HCT116 (cell line): ENCODE data around the gene EXOSC3. TPM values are rescaled to one million over a fixed set of nuclear protein-coding genes. Genes with fewer than 3 reads are reported as not detected.

ENCODE experiments used
- ATAC-seq: fragments of 200-7000 bp; cut with Tn5 transposase; 2 replicates; pipeline ENCODE4 v1.9.1; 2020; ENCODE audit warnings: mild to moderate bottlenecking, moderate library complexity
- BruUV-seq: library from RNA; stranded (reverse); fragments of 400-500 nt; replicated peaks from 2 replicates; lab custom pipeline; 2021; lab: Mats Ljungman, UMichigan
- CTCF ChIA-PET: fragments of 300-600 bp; sonication (Branson Sonifier 250); formaldehyde crosslinking; loops from one replicate; lab custom pipeline; 2021; ENCODE audit warnings: antibody characterized with exemption; lab: Charles Lee
- POLR2A ChIA-PET: fragments of 300-600, 350-600 bp; sonication (Branson Sonifier 250); formaldehyde crosslinking; loops from one replicate; lab custom pipeline; 2021; ENCODE audit warnings: antibody characterized with exemption; lab: Charles Lee
- RAD21 ChIA-PET, 2 experiments: fragments of 300-600 bp; sonication (Branson Sonifier 250); formaldehyde crosslinking; loops; one replicate each; lab custom pipeline; 2023; ENCODE audit warnings: low total read pairs in 2 of 2; ENCODE audit not compliant: uncharacterized antibody in 2 of 2, unreplicated experiment in 2 of 2, low non-redundant PET in 1 of 2; lab: Charles Lee
- DNase-seq: peaks from one replicate; pipeline ENCODE4 v3.0.0-alpha.2; 2010; ENCODE audit warnings: low read depth, low spot score
- H2AFZ ChIP-seq: fragments of 200-600 bp; shearing (Covaris generic), sonication (generic); 2 replicates; pipeline ENCODE4 v1.6.1; 2017; ENCODE audit warnings: low read depth, mixed run types, mixed read lengths, antibody characterized with exemption, low read length; ENCODE audit not compliant: poor library complexity, severe bottlenecking
- H3K27ac ChIP-seq: 2 replicates; pipeline ENCODE4 v1.5.1; 2012; ENCODE audit warnings: low read depth, low read length
- H3K27me3 ChIP-seq: fragments of 200-600 bp; sonication (generic); 2 replicates; pipeline ENCODE4 v1.6.1; 2016; ENCODE audit warnings: mixed run types, low read length, mixed read lengths; ENCODE audit not compliant: insufficient read depth
- H3K36me3 ChIP-seq, 2 experiments: fragments of 200-500 bp in 1 of 2; fragments of 200-600 bp in 1 of 2; sonication (Bioruptor generic) in 1 of 2; sonication (generic) in 1 of 2; 2 replicates each; pipeline versions ENCODE4 v1.5.1 to v1.6.1; 2014 to 2016; ENCODE audit warnings: low read length in 2 of 2, inconsistent platforms in 1 of 2, mixed read lengths in 1 of 2, mixed run types in 1 of 2; ENCODE audit not compliant: insufficient read depth in 2 of 2, control insufficient read depth in 1 of 2
- H3K4me1 ChIP-seq, 2 experiments: fragments of 200-600 bp in 1 of 2; sonication (generic) in 1 of 2; 2 replicates each; pipeline versions ENCODE4 v1.5.1 to v1.6.1; 2012 to 2017; ENCODE audit warnings: low read length in 2 of 2, inconsistent platforms in 1 of 2, mild to moderate bottlenecking in 1 of 2, mixed read lengths in 1 of 2, mixed run types in 1 of 2, moderate library complexity in 1 of 2; ENCODE audit not compliant: insufficient read depth in 2 of 2, control insufficient read depth in 1 of 2
- H3K4me2 ChIP-seq: fragments of 200-600 bp; sonication (generic); 2 replicates; pipeline ENCODE4 v1.6.1; 2017; ENCODE audit warnings: mixed run types, low read length, mixed read lengths
- H3K4me3 ChIP-seq, 2 experiments: fragments of 200-600 bp in 1 of 2; sonication (generic) in 1 of 2; replicated peaks in 1 of 2; 2 replicates each; pipeline ENCODE4 v1.5.1; 2011 to 2016; ENCODE audit warnings: low read length in 2 of 2, control low read depth in 1 of 2, low read depth in 1 of 2, mild to moderate bottlenecking in 1 of 2, mixed read lengths in 1 of 2, mixed run types in 1 of 2
- H3K79me2 ChIP-seq: fragments of 200-600 bp; sonication (generic); 2 replicates; pipeline ENCODE4 v1.6.1; 2017; ENCODE audit warnings: mild to moderate bottlenecking, mixed run types, low read length, moderate library complexity, mixed read lengths; ENCODE audit not compliant: insufficient read depth
- H3K9ac ChIP-seq: fragments of 200-600 bp; sonication (generic); 2 replicates; pipeline ENCODE4 v1.6.1; 2016; ENCODE audit warnings: low read length, mixed read lengths
- H3K9me2 ChIP-seq: fragments of 200-600 bp; sonication (generic), shearing (Covaris generic); 2 replicates; pipeline ENCODE4 v1.6.1; 2017; ENCODE audit warnings: mixed run types, mild to moderate bottlenecking, moderate library complexity; ENCODE audit not compliant: insufficient read depth
- H3K9me3 ChIP-seq, 2 experiments: fragments of 200-500 bp in 1 of 2; fragments of 200-600 bp in 1 of 2; sonication (Bioruptor generic) in 1 of 2; sonication (generic) in 1 of 2; 2 replicates each; pipeline ENCODE4 v1.6.1; 2014 to 2017; ENCODE audit warnings: low read length in 2 of 2, mixed read lengths in 2 of 2, inconsistent platforms in 1 of 2, low read depth in 1 of 2, mild to moderate bottlenecking in 1 of 2, mixed run types in 1 of 2, moderate library complexity in 1 of 2; ENCODE audit not compliant: control insufficient read depth in 1 of 2, insufficient read depth in 1 of 2
- H4K20me1 ChIP-seq: fragments of 200-600 bp; sonication (generic), shearing (Covaris generic); 2 replicates; pipeline ENCODE4 v1.6.1; 2017; ENCODE audit warnings: mixed run types, mild to moderate bottlenecking, moderate library complexity; ENCODE audit not compliant: insufficient read depth
- CEBPB ChIP-seq: IDR thresholded peaks from 2 replicates; pipeline ENCODE4 v1.6.1; 2012; ENCODE audit warnings: low read depth
- EGR1 ChIP-seq: IDR thresholded peaks from 2 replicates; pipeline ENCODE4 v1.6.1; 2012; ENCODE audit warnings: low read depth
- ELF1 ChIP-seq: IDR thresholded peaks from 2 replicates; pipeline ENCODE4 v1.6.1; 2012; ENCODE audit warnings: low read depth, borderline replicate concordance
- EZH2 ChIP-seq: fragments of 200-600 bp; sonication (generic); IDR thresholded peaks from 2 replicates; pipeline ENCODE4 v1.6.1; 2017; ENCODE audit warnings: antibody characterized with exemption, mixed run types
- FOSL1 ChIP-seq: IDR thresholded peaks from 2 replicates; pipeline ENCODE4 v1.6.1; 2012; ENCODE audit warnings: low read depth
- JUND ChIP-seq: IDR thresholded peaks from 2 replicates; pipeline ENCODE4 v1.6.1; 2012
- POLR2AphosphoS5 ChIP-seq: IDR thresholded peaks from 2 replicates; pipeline ENCODE4 v1.6.1; 2011; ENCODE audit warnings: mild to moderate bottlenecking, low read depth, low read length, moderate library complexity
- SIN3A ChIP-seq: IDR thresholded peaks from 2 replicates; pipeline ENCODE4 v1.6.1; 2012; ENCODE audit warnings: low read depth
- SP1 ChIP-seq: IDR thresholded peaks from 2 replicates; pipeline ENCODE4 v1.6.1; 2012; ENCODE audit warnings: low read depth
- YY1 ChIP-seq: IDR thresholded peaks from 2 replicates; pipeline ENCODE4 v1.6.1; 2011; ENCODE audit warnings: low read length, low read depth, moderate library complexity, mild to moderate bottlenecking; ENCODE audit not compliant: insufficient replicate concordance; ENCODE audit errors: extremely low read depth
- ZFX ChIP-seq: fragments of 450-650 bp; IDR thresholded peaks from 2 replicates; pipeline ENCODE4 v1.6.1; 2017
- ZNF274 ChIP-seq: fragments of 200-500 bp; sonication (Bioruptor generic); IDR thresholded peaks from 2 replicates; pipeline ENCODE4 v1.6.1; 2014; ENCODE audit warnings: mild to moderate bottlenecking, low read depth, low read length, inconsistent platforms
- intact Hi-C: fragments of 100-400 bp; cut with micrococcal nuclease; formaldehyde crosslinking; loops from 2 replicates; pipeline ENCODE4 v1.10.0; 2022
- total RNA-seq: library from RNA; stranded (reverse); gene quantifications from one replicate; pipeline ENCODE4 v1.2.1, GENCODE V29; 2021; ENCODE audit not compliant: unreplicated experiment
- TF ChIP-seq, protein P1 (sequence below): IDR thresholded peaks from 2 replicates; pipeline ENCODE4 v1.6.1; 2012

Gene EXOSC3
- total RNA-seq, 1 experiment from 2014 or later: 79.6 TPM

DNA sequence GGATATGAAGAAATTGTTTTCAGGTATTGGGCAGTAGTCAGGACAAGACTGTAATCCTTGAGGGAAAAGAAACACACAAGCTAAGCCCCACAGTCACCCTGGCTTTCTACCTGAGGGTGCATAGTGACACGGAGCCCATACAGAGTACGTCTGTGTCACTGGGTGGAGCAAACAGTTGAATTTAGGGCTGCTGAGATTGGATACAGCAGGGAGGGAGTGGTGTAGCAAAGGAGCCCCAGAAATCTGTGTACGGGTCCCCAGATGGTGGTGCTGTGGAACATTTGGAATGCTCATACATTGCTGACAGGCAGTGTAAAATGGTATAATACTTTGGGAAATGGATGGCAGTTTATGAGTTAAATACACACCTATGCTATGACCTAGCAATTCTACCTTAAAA lies 26.1 kb downstream of the EXOSC3 start:
- TF ChIP-seq EZH2: no peak
- TF ChIP-seq ZNF274: no peak
- Histone ChIP-seq H2AFZ (no peak overlapping the region), H4K20me1 (no peaks in the 10 kb centered on the region), H3K79me2 (peaks cover 9% of the 10 kb centered on the region; the same call in 1 of the 2 replicates), H3K4me3 (no peak overlapping the region), H3K36me3 (no peaks in the 10 kb centered on the region), H3K9me3 (no peaks in the 10 kb centered on the region), H3K4me1 (peaks cover 0 to 38% of the 10 kb centered on the region in 2 experiments; a peak in 2 of 4 replicates), H3K9me2 (no peaks in the 10 kb centered on the region), H3K9ac (no peak overlapping the region), H3K27me3 (no peaks in the 10 kb centered on the region), H3K27ac (no peak overlapping the region), H3K4me2 (0 out of 2 replicates have a peak overlapping the region, but pooled peaks have one; percentile 12)
- DNase-seq (no peak), ATAC-seq (peak; percentile 44)
- intact Hi-C loops: loop anchor here (10.0 kb wide), 1 partner anchor 96 kb away; no protein-coding TSS in a partner anchor
- POLR2A ChIA-PET: no interaction called here
- BruUV-seq: no TSS peak
- RAD21 ChIA-PET: no interaction called here
- CTCF ChIA-PET: no interaction called here

DNA sequence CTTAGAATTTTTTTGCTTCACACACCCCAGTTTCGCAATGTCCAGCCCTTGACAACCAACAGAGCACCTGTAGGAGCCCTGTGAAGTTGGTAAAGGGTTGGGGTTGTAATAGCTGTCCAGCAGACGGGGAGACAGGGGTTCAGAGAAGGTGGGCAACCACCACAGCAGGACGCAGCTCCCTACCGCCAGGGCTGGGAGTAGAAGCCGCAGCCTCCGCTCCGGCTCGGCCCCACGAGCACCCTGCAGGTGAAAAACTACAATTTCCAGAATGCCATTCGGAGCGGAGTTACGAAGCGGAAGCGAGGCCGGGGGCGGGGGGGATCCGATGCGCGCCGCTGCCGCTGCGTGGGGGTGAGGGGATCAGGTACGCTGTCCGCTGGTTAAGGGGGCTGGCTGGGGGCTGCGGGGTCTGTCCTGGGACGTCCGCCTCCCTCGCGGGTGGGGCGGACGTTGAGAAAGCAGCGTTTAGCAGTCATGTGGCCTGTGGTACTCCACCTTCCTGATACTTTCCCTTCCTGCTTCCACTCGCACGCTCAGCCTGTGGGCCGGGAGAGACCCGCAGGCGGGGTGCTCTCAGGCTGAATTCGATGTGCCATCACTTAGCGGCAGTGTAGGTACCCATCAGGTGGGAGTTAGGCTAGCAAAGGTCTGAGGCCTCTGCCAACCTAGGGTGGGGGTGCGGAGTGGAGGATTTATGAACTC lies 31.2 kb downstream of the EXOSC3 start, which contains the start of gene TRMT10B:
Gene TRMT10B, plus strand, starts transcription at position 317 of the 702 bp plus-strand sequence. CDS start 8,127 bp downstream, outside the sequence.
- POLR2A ChIA-PET: no interaction called here

More for the DNA sequence above, 31.2 kb downstream of the EXOSC3 start, which contains the start of gene TRMT10B:
- no peaks in the 10 kb centered on the region for H3K9me3 ChIP-seq
- ChIA-PET RAD21 (no interaction called here), CTCF (no interaction called here)
- DNase-seq (peak; percentile 39), ATAC-seq (peak; percentile 91)
- peak within 1 kb of the TSS; percentile 74 for H3K9ac ChIP-seq
- BruUV-seq: TSS peak; percentile 77
- TF ChIP-seq JUND: no peak
- TF ChIP-seq POLR2AphosphoS5: peak; percentile 83
- peak; percentile 71 for TF ChIP-seq CEBPB
- TF ChIP-seq EGR1: peak; percentile 24; the same call in 1 of the 2 replicates
- no peak for TF ChIP-seq SP1
- TF ChIP-seq FOSL1: no peak
- peak; percentile 59 for TF ChIP-seq ZFX
- TF ChIP-seq SIN3A: 0 out of 2 replicates have a peak, but pooled peaks have one; percentile 20
- TF ChIP-seq, protein P1, sequence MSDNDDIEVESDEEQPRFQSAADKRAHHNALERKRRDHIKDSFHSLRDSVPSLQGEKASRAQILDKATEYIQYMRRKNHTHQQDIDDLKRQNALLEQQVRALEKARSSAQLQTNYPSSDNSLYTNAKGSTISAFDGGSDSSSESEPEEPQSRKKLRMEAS: no peak
- peak; percentile 38; the same call in 1 of the 2 replicates for TF ChIP-seq ELF1
- TF ChIP-seq ZNF274: no peak
- TF ChIP-seq YY1: no peak
- peak within 1 kb of the TSS; percentile 81 for H3K4me2 ChIP-seq
- H3K27ac ChIP-seq: peak within 1 kb of the TSS; percentile 55
- H4K20me1 ChIP-seq: no peaks in the 10 kb centered on the region
- no peaks in the 10 kb centered on the region for H3K27me3 ChIP-seq
- peak within 1 kb of the TSS; percentile 79 to 85 for H3K4me3 ChIP-seq
- H3K4me1 ChIP-seq: peaks cover 5 to 27% of the 10 kb centered on the region in 2 experiments; a peak in 3 of 4 replicates
- no peaks in the 10 kb centered on the region for H3K9me2 ChIP-seq
- intact Hi-C loops: loop anchor here (10.0 kb wide), 1 partner anchor 101 kb away; no protein-coding TSS in a partner anchor
- peaks cover 9% of the 10 kb centered on the region; the same call in 1 of the 2 replicates for H3K79me2 ChIP-seq
- no peaks in the 10 kb centered on the region for H3K36me3 ChIP-seq
- peak within 1 kb of the TSS; percentile 75 for H2AFZ ChIP-seq
